ENCODE results near the gene NR2E1.

Gene NR2E1

GRCh38 chr6:108238322-108238721 lies 72.5 kb downstream of the NR2E1 start:
- Histone ChIP-seq H3K27ac (no peak overlapping the region), H3K4me1 (no peaks in the 10 kb centered on the region), H3K9me3 (no peaks in the 10 kb centered on the region), H3K4me3 (no peak overlapping the region), H3K27me3 (no peaks in the 10 kb centered on the region), H3K36me3 (peaks cover 0 to 17% (median 10%) of the 10 kb centered on the region in 3 donors)
- TF ChIP-seq CTCF (IDR thresholded peaks at IDR 0.05): no peak
- intact Hi-C loops (cut with DNase I; ENCODE audit: low total_unique reads): no loop called here
- DNase-seq: no peak

All from tibial artery (tissue), 4 donors.